ENCODE measurements around the gene CPSF7.
A peak's percentile ranks its signal among the peaks of the same experiment; 100 is the strongest.

- TF ChIP-seq GATA2 (IDR thresholded peaks at IDR 0.05; ENCODE audit: low read depth, low read length): peak; percentile 46
- TF ChIP-seq GATA3 (IDR thresholded peaks at IDR 0.05; ENCODE audit: low read depth, low read length): no peak
Measured at GRCh38 chr11:61429691-61430582, at the start of gene CPSF7, which contains the start of gene SDHAF2.

All from SH-SY5Y (cell line).